ENCODE data around the gene FBLN2. TPM values are rescaled to one million over a fixed set of nuclear protein-coding genes. Genes with fewer than 3 reads are reported as not detected.

Gene FBLN2
- total and polyA plus RNA-seq, 5 donors from 2014 or later: not detected

DNA sequence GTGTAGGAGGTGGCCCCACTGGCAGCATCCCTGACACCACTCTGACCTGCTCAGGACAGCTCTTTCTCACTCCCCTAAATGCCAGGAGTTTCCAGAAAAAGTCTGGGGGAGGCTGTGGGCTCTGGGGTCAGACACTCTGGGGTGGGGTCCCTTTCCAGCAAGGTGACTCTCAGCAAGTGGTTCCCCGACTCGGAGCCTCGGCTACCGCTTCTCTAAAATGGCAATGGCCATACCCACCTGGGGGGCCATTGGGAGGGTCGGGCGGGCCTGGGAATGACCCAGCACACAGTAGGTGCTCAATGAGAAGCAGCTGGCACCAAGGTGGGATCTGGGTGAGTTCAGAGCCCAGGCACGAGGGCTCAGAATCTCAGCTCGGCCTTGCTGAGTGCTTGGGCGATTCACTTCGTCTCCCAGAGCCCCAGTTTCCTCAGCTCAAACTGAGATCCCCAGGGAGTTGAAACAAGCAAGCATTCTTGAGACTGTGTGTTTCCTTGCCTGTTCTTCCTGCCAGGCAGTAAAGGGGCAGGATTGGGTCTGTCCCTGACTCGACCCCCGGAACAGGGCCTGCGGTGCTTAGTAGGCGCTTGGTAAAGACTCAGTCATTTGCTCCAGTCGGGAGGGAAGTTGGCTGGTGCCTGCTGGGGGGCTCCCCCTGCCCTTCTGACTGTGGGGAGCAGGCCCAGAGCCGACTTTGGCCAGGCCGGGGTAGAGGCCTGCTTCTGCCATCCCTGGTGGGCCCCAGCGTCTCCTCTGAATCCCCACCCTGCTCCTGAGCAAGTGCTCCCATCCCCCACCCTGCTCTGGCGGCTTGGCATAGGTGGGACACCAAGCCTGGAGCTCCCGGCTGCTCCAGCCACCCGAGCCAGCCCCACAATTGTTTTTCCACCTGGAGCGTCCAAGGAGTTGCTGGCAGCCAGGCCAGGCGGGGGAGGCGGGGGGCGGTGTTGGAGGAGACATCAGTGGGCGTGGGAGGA is 32.9 kb upstream of the FBLN2 start:
- no peak overlapping the region for H3K4me3 ChIP-seq (ENCODE audit: low read depth, low read length)
- Mint-ChIP-seq H3K4me3 (no peak overlapping the region), H3K9me3 (peaks cover 0 to 2% (median 0%) of the 10 kb centered on the region in 7 donors), H3K27ac (no peak overlapping the region), H3K4me1 (no peaks in the 10 kb centered on the region), H3K27me3 (peaks cover 10% of the 10 kb centered on the region), H3K36me3 (no peaks in the 10 kb centered on the region)
- no peaks in the 10 kb centered on the region for H3K36me3 ChIP-seq (ENCODE audit: control insufficient read depth, insufficient read depth, low read length)
- DNase-seq: no peak
- no peaks in the 10 kb centered on the region for H3K4me1 ChIP-seq (ENCODE audit: control insufficient read depth, insufficient read depth, low read length, poor library complexity, severe bottlenecking)
- no peaks in the 10 kb centered on the region for H3K9me3 ChIP-seq (ENCODE audit: control insufficient read depth in 2 of 2, low read length in 2 of 2)
- ATAC-seq (ENCODE audit: low read depth in 2 of 2): no peak
- H3K27me3 ChIP-seq (ENCODE audit: control insufficient read depth, insufficient read depth, low read length): no peaks in the 10 kb centered on the region
- no peak overlapping the region for H3K27ac ChIP-seq (ENCODE audit: insufficient read depth, low read length, poor library complexity, severe bottlenecking)

DNA sequence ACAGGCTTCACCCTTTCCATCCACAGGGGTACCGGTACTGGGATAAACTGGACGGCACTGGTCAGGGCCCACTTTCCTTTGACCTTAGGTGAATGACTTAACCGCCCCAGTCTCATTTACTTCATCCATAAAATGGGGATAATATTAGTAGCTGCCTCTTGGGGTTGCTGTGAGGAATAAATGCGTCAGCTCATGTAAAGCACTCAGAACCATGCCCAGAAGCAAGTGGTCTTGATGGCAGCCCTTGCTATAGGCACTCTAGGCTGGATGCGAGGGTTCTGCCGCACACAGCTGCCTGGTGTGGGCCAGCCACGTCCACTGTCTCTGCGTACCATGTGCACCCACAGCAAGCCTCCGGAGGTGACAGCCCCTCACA is 32.2 kb upstream of the FBLN2 start:
- no peaks in the 10 kb centered on the region for H3K4me1 Mint-ChIP-seq
- H3K27me3 ChIP-seq (ENCODE audit: control insufficient read depth, insufficient read depth, low read length): no peaks in the 10 kb centered on the region
- no peaks in the 10 kb centered on the region for H3K36me3 Mint-ChIP-seq

DNA sequence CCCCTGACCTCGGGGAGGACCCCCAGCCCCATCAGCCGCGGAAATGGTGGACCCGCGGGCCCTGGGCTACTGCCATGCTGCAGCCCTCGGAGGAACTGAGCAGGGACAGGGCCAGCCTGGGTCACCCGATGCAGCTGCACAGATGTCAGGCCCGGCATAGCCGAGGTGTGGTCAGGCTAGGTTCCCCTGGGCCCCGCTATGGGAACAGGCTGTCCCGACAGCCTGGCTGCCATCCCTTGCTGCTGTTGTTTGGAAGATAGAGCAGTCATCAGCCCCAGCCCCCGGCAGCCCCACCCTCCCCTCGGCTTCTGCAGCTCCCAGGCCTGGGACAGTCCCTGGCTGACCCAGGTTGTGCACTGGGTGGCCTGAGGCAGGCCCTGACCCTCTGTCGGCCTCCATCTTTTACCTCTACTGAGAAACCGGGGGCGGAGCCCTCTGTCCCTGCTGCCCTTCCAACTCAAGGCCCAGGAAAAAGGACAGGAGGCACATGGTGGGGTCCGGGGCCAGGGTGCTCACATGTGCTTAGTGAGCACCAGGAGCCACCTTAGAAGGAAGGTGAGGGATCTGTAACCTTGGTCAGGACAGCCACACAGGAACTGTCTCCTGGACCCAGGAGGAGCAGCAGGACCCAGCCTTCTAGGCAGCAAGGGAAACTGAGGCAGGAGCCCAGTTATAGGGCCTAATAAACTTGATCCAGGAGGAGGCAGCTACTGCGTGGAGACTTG is 31.5 kb upstream of the FBLN2 start:
- ATAC-seq (ENCODE audit: low read depth in 2 of 2) (no peak), DNase-seq (no peak)
- H3K27ac ChIP-seq (ENCODE audit: insufficient read depth, low read length, poor library complexity, severe bottlenecking): no peak overlapping the region
- Mint-ChIP-seq H3K27me3 (peaks cover 16% of the 10 kb centered on the region), H3K36me3 (no peaks in the 10 kb centered on the region), H3K4me1 (no peaks in the 10 kb centered on the region), H3K9me3 (peaks cover 0 to 7% (median 2%) of the 10 kb centered on the region in 7 donors), H3K27ac (no peak overlapping the region), H3K4me3 (no peak overlapping the region)
- H3K9me3 ChIP-seq (ENCODE audit: control insufficient read depth in 2 of 2, low read length in 2 of 2): no peaks in the 10 kb centered on the region
- H3K27me3 ChIP-seq (ENCODE audit: control insufficient read depth, insufficient read depth, low read length): no peaks in the 10 kb centered on the region
- H3K4me1 ChIP-seq (ENCODE audit: control insufficient read depth, insufficient read depth, low read length, poor library complexity, severe bottlenecking): no peaks in the 10 kb centered on the region
- no peak overlapping the region for H3K4me3 ChIP-seq (ENCODE audit: low read depth, low read length)
- no peaks in the 10 kb centered on the region for H3K36me3 ChIP-seq (ENCODE audit: control insufficient read depth, insufficient read depth, low read length)

More for the DNA sequence above, 32.2 kb upstream of the FBLN2 start:
- Mint-ChIP-seq H3K27ac (no peak overlapping the region), H3K9me3 (peaks cover 0 to 6% (median under 1%) of the 10 kb centered on the region in 7 donors), H3K27me3 (peaks cover 11% of the 10 kb centered on the region), H3K4me3 (no peak overlapping the region)
- H3K9me3 ChIP-seq (ENCODE audit: control insufficient read depth in 2 of 2, low read length in 2 of 2): no peaks in the 10 kb centered on the region
- no peak overlapping the region for H3K4me3 ChIP-seq (ENCODE audit: low read depth, low read length)
- no peak for DNase-seq
- H3K36me3 ChIP-seq (ENCODE audit: control insufficient read depth, insufficient read depth, low read length): no peaks in the 10 kb centered on the region
- no peak overlapping the region for H3K27ac ChIP-seq (ENCODE audit: insufficient read depth, low read length, poor library complexity, severe bottlenecking)
- no peak for ATAC-seq (ENCODE audit: low read depth in 2 of 2)
- no peaks in the 10 kb centered on the region for H3K4me1 ChIP-seq (ENCODE audit: control insufficient read depth, insufficient read depth, low read length, poor library complexity, severe bottlenecking)

DNA sequence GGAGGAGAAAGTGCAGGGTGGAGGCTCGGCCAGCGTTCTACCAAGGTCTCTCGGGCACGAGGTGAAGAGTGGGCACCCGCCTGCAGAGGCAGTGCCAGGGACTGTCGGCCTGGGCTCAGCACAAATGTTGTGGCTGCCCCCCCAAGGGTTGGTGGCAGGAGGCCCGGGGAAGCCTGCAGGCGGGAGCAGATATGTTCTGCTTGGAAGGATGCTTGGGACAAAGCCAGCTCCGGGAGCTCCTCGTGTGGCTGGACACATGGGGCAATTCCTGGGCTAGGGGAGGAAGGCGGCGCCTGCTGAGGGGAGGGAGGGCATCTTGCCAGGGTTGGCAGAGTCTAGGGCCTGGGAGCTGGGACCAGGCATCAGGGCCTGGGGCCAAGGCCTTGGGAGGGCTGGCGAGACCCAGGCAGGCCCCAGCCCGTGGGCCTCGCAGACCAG is 30.4 kb upstream of the FBLN2 start:
- Histone ChIP-seq H3K4me3 (ENCODE audit: low read depth, low read length) (no peak overlapping the region), H3K4me1 (ENCODE audit: control insufficient read depth, insufficient read depth, low read length, poor library complexity, severe bottlenecking) (no peaks in the 10 kb centered on the region), H3K27ac (ENCODE audit: insufficient read depth, low read length, poor library complexity, severe bottlenecking) (no peak overlapping the region), H3K36me3 (ENCODE audit: control insufficient read depth, insufficient read depth, low read length) (no peaks in the 10 kb centered on the region), H3K27me3 (ENCODE audit: control insufficient read depth, insufficient read depth, low read length) (no peaks in the 10 kb centered on the region), H3K9me3 (ENCODE audit: control insufficient read depth in 2 of 2, low read length in 2 of 2) (no peaks in the 10 kb centered on the region)
- no peaks in the 10 kb centered on the region for H3K4me1 Mint-ChIP-seq
- DNase-seq (no peak), ATAC-seq (ENCODE audit: low read depth in 2 of 2) (no peak)
- H3K27ac Mint-ChIP-seq: no peak overlapping the region
- H3K27me3 Mint-ChIP-seq: peaks cover 16% of the 10 kb centered on the region
- no peaks in the 10 kb centered on the region for H3K36me3 Mint-ChIP-seq
- H3K4me3 Mint-ChIP-seq: no peak overlapping the region
- H3K9me3 Mint-ChIP-seq: peaks cover 0 to 14% (median 2%) of the 10 kb centered on the region in 7 donors

DNA sequence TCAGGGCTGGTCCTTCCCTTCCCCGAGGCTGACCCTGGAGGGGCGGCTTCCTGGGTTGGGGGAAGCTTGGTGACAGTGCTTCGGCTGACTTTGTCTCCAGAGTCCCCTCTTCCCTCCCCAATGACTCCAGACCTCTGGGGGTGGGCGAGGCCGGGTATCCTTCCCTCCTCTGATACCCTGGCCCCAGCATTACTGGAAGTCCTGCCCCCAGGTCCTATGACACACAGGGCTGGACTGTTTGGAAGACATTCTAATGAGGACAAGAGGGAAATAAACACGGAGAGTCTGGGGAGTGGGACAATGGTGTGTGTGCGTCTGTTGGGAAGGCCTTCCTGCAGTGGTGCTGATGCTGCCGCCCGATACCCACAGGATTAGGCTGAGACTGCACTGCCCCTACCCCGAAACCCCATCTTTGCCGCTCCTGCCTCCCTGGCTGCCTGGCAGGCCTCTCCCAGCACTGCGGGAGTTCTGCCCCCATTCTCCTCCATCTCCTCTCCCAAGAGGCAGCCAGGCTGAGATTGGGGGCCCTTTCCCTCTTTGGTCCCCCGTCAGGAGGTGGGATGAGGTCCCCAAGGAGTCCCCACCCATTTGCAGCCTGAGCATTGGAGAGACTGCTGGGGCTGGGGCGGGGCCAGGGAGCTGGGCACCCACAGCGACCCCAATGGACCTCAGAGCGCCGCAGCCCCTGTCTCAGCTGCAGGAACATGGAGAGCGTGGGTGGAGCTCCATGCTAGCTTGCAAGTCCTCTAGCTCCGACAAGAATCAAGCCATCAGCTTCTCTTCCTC is 29.7 kb upstream of the FBLN2 start:
- no peaks in the 10 kb centered on the region for H3K36me3 Mint-ChIP-seq
- H3K27me3 Mint-ChIP-seq: peaks cover 16% of the 10 kb centered on the region
- Histone ChIP-seq H3K4me1 (ENCODE audit: control insufficient read depth, insufficient read depth, low read length, poor library complexity, severe bottlenecking) (no peaks in the 10 kb centered on the region), H3K27ac (ENCODE audit: insufficient read depth, low read length, poor library complexity, severe bottlenecking) (no peak overlapping the region), H3K36me3 (ENCODE audit: control insufficient read depth, insufficient read depth, low read length) (no peaks in the 10 kb centered on the region), H3K27me3 (ENCODE audit: control insufficient read depth, insufficient read depth, low read length) (no peaks in the 10 kb centered on the region), H3K4me3 (ENCODE audit: low read depth, low read length) (no peak overlapping the region), H3K9me3 (ENCODE audit: control insufficient read depth in 2 of 2, low read length in 2 of 2) (no peaks in the 10 kb centered on the region)
- no peak overlapping the region for H3K4me3 Mint-ChIP-seq
- DNase-seq (no peak), ATAC-seq (ENCODE audit: low read depth in 2 of 2) (no peak)
- H3K9me3 Mint-ChIP-seq: peaks cover 0 to 14% (median 2%) of the 10 kb centered on the region in 7 donors
- no peak overlapping the region for H3K27ac Mint-ChIP-seq
- H3K4me1 Mint-ChIP-seq: no peaks in the 10 kb centered on the region

DNA sequence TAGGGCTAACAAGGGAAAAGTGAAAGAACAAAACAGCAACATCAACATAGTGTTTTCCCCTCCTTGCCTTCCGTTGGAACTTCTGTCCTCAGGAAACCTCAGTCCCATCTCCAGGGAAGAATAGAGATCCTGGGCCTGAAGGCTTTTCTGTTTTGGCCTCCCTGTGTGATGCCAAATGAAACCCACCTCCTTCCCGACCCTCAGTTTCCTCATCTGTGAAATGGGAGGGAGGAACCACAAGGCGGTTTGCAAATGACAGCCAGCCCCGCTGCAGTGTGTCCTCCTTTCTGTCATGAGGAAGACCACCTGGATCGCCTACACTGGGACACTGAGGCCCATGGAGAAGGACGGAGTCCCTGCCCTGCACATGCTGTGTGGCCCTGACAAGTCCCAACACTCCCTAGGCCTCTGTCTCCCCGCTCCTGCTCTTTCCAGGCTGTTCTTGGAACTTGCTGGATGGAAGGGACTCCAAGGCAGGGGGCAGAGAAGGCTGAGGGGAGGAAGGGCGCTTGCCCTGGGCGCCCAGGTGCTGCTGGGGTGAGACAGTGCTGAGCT is 28.5 kb upstream of the FBLN2 start:
- Mint-ChIP-seq H3K4me1 (no peaks in the 10 kb centered on the region), H3K4me3 (no peak overlapping the region), H3K9me3 (peaks cover 0 to 14% (median 2%) of the 10 kb centered on the region in 7 donors), H3K36me3 (no peaks in the 10 kb centered on the region), H3K27me3 (peaks cover 12% of the 10 kb centered on the region), H3K27ac (no peak overlapping the region)
- Histone ChIP-seq H3K27me3 (ENCODE audit: control insufficient read depth, insufficient read depth, low read length) (no peaks in the 10 kb centered on the region), H3K4me3 (ENCODE audit: low read depth, low read length) (no peak overlapping the region), H3K36me3 (ENCODE audit: control insufficient read depth, insufficient read depth, low read length) (no peaks in the 10 kb centered on the region), H3K4me1 (ENCODE audit: control insufficient read depth, insufficient read depth, low read length, poor library complexity, severe bottlenecking) (no peaks in the 10 kb centered on the region), H3K27ac (ENCODE audit: insufficient read depth, low read length, poor library complexity, severe bottlenecking) (no peak overlapping the region), H3K9me3 (ENCODE audit: control insufficient read depth in 2 of 2, low read length in 2 of 2) (no peaks in the 10 kb centered on the region)
- DNase-seq: no peak
- no peak for ATAC-seq (ENCODE audit: low read depth in 2 of 2)

DNA sequence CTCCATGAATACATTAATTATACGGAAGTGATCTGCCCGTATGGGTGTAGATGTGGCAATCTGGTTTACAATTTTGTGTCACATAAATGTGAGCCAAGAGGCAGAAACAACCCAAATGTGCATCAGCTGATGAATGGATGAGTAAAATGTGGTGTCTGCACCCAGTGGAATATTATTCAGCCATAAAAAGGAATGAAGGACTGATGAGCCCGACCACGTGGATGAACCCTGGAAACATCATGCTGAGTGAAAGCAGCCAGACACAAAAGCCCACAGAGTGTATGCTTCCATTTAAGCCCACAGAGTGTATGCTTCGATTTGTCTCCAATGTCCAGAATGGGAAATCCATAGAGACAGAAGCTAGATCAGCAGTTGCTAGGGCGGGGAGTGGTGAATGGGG is 27.6 kb upstream of the FBLN2 start:
- no peak for DNase-seq
- Mint-ChIP-seq H3K4me1 (no peaks in the 10 kb centered on the region), H3K27ac (no peak overlapping the region), H3K9me3 (peaks cover 0 to 14% (median 2%) of the 10 kb centered on the region in 7 donors), H3K27me3 (peaks cover 9% of the 10 kb centered on the region), H3K4me3 (no peak overlapping the region), H3K36me3 (no peaks in the 10 kb centered on the region)
- Histone ChIP-seq H3K27me3 (ENCODE audit: control insufficient read depth, insufficient read depth, low read length) (no peaks in the 10 kb centered on the region), H3K4me3 (ENCODE audit: low read depth, low read length) (no peak overlapping the region), H3K9me3 (ENCODE audit: control insufficient read depth in 2 of 2, low read length in 2 of 2) (no peaks in the 10 kb centered on the region), H3K27ac (ENCODE audit: insufficient read depth, low read length, poor library complexity, severe bottlenecking) (no peak overlapping the region), H3K36me3 (ENCODE audit: control insufficient read depth, insufficient read depth, low read length) (no peaks in the 10 kb centered on the region), H3K4me1 (ENCODE audit: control insufficient read depth, insufficient read depth, low read length, poor library complexity, severe bottlenecking) (no peaks in the 10 kb centered on the region)
- no peak for ATAC-seq (ENCODE audit: low read depth in 2 of 2)

Measured in CD4-positive, CD25-positive, alpha-beta regulatory T cell (primary cell).